PC-9 (cell line): Measurements from ENCODE around the gene AP2S1. TPM values are rescaled to one million over a fixed set of nuclear protein-coding genes. Genes with fewer than 3 reads are reported as not detected.
A peak's percentile ranks its signal among the peaks of the same experiment; 100 is the strongest.

ENCODE experiments used
- BruUV-seq: library from RNA; stranded (reverse); fragments of 400-500 nt; replicated peaks from 2 replicates; lab custom pipeline; 2021; lab: Mats Ljungman, UMichigan
- CTCF ChIA-PET: fragments of 300-600 bp; sonication (Branson Sonifier 250); formaldehyde crosslinking; loops from one replicate; lab custom pipeline; 2022; ENCODE audit warnings: antibody characterized with exemption; lab: Charles Lee
- POLR2A ChIA-PET: fragments of 300-600 bp; sonication (Branson Sonifier 250); formaldehyde crosslinking; loops from one replicate; lab custom pipeline; 2022; ENCODE audit warnings: antibody characterized with exemption; ENCODE audit not compliant: unreplicated experiment; lab: Charles Lee
- DNase-seq, 2 experiments: peaks; one replicate each; pipeline versions ENCODE4 v3.0.0 to v3.0.0-alpha.2; 2015 to 2022; ENCODE audit warnings: mixed read lengths in 1 of 2
- H2AFZ ChIP-seq: fragments of 200-600 bp; sonication (generic); 2 replicates; pipeline ENCODE4 v1.8.1; 2017; ENCODE audit warnings: antibody characterized with exemption
- H3F3A ChIP-seq: fragments of 200-600 bp; sonication (generic); 2 replicates; pipeline ENCODE4 v1.8.1; 2017; ENCODE audit warnings: antibody characterized with exemption, mild to moderate bottlenecking, low read depth; ENCODE audit not compliant: insufficient read depth
- H3K27ac ChIP-seq: fragments of 200-600 bp; sonication (generic); 2 replicates; pipeline ENCODE4 v1.6.1; 2016; ENCODE audit warnings: mixed run types
- H3K27me3 ChIP-seq: fragments of 200-600 bp; sonication (generic); 2 replicates; pipeline ENCODE4 v1.6.1; 2016; ENCODE audit warnings: low read depth, mixed run types; ENCODE audit not compliant: insufficient read depth
- H3K36me3 ChIP-seq: fragments of 200-600 bp; sonication (generic); 2 replicates; pipeline ENCODE4 v1.6.1; 2016; ENCODE audit warnings: low read depth, mixed run types
- H3K4me1 ChIP-seq: fragments of 200-600 bp; sonication (generic); replicated peaks from 2 replicates; pipeline ENCODE4 v1.6.1; 2016; ENCODE audit warnings: mixed run types; ENCODE audit not compliant: insufficient read depth
- H3K4me2 ChIP-seq: fragments of 200-600 bp; sonication (generic); 2 replicates; pipeline ENCODE4 v1.6.1; 2017; ENCODE audit warnings: mixed run types
- H3K4me3 ChIP-seq: fragments of 200-600 bp; sonication (generic); 2 replicates; pipeline ENCODE4 v1.6.1; 2016; ENCODE audit warnings: mixed run types
- H3K79me2 ChIP-seq: fragments of 200-600 bp; sonication (generic); 2 replicates; pipeline ENCODE4 v1.6.1; 2017; ENCODE audit warnings: low read depth, mixed run types
- H3K9me2 ChIP-seq: fragments of 200-600 bp; sonication (generic); 2 replicates; pipeline ENCODE4 v1.8.1; 2017; ENCODE audit warnings: mild to moderate bottlenecking; ENCODE audit not compliant: insufficient read depth
- H3K9me3 ChIP-seq: fragments of 200-600 bp; sonication (generic); 2 replicates; pipeline ENCODE4 v1.8.1; 2016; ENCODE audit warnings: low read depth; ENCODE audit not compliant: insufficient read depth
- H4K20me1 ChIP-seq: fragments of 200-600 bp; sonication (generic); 2 replicates; pipeline ENCODE4 v1.8.1; 2017; ENCODE audit not compliant: insufficient read depth
- EZH2 ChIP-seq: fragments of 200-600 bp; sonication (generic); IDR thresholded peaks from 2 replicates; pipeline ENCODE4 v1.8.0; 2017; ENCODE audit warnings: antibody characterized with exemption, low read depth
- intact Hi-C: fragments of 100-400 bp; cut with micrococcal nuclease; formaldehyde crosslinking; loops from one replicate; pipeline ENCODE4 v1.10.0; 2022; ENCODE audit not compliant: unreplicated experiment
- total RNA-seq: library from RNA; stranded (reverse); gene quantifications from 2 replicates; pipeline ENCODE4 v1.2.3, GENCODE V29; 2021
- TF ChIP-seq, protein P1 (sequence below): fragments of 200-600 bp; sonication (generic); conservative IDR thresholded peaks from 2 replicates; pipeline ENCODE4 v1.6.1; 2017; ENCODE audit warnings: mixed run types, antibody characterized with exemption, mild to moderate bottlenecking, moderate library complexity

The AP2S1 gene
- total RNA-seq, 1 experiment from 2014 or later, result 332 TPM

DNA sequence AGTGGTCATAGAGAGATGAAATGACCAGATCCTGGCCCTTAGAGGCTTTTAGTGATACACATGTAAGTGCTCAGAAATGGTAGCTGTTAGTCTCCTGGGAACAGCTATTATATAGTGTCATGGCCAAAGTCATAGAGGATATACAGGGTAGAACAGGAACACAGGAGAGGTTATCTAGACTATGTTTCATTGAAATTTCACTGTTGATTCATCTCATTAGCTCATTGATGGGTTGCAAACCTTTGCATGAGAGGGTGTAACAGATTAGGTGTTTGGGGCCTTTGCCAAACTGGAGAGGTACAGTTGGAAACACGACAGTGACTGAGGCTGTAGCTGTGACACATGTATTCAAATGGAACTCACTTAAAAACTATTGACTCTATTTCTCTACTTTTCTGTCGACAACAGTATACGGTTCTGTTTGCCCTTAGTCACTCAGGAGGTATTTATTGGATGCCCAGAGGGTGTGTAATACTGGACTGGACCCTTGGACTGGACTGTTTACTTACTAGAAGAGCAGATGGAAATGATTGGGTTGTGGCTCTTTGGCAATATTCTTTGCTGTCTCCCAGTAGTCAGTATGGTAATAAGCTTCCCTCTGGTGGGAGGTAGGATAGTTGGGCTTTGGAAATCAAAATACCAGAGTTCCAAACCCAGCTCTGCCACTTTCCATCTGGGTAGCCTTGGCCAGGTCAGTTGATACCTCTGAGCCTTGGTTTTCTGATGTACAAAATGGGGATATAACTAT is 40.0 kb upstream of the AP2S1 start:
- peak overlapping the region; percentile 80 for H3K27ac ChIP-seq
- H3F3A ChIP-seq, result peaks cover 53% of the 10 kb centered on the region
- TF ChIP-seq, protein P1, sequence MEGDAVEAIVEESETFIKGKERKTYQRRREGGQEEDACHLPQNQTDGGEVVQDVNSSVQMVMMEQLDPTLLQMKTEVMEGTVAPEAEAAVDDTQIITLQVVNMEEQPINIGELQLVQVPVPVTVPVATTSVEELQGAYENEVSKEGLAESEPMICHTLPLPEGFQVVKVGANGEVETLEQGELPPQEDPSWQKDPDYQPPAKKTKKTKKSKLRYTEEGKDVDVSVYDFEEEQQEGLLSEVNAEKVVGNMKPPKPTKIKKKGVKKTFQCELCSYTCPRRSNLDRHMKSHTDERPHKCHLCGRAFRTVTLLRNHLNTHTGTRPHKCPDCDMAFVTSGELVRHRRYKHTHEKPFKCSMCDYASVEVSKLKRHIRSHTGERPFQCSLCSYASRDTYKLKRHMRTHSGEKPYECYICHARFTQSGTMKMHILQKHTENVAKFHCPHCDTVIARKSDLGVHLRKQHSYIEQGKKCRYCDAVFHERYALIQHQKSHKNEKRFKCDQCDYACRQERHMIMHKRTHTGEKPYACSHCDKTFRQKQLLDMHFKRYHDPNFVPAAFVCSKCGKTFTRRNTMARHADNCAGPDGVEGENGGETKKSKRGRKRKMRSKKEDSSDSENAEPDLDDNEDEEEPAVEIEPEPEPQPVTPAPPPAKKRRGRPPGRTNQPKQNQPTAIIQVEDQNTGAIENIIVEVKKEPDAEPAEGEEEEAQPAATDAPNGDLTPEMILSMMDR, result no peak
- TF ChIP-seq EZH2, result no peak
- no peak overlapping the region for H2AFZ ChIP-seq
- H3K4me2 ChIP-seq, result peak overlapping the region; percentile 41
- peaks cover 71% of the 10 kb centered on the region for H3K4me1 ChIP-seq
- H4K20me1 ChIP-seq, result no peaks in the 10 kb centered on the region
- no TSS peak for BruUV-seq
- DNase-seq, result peak in 1 of 2 experiments; percentile 97
- peaks cover 94% of the 10 kb centered on the region for H3K79me2 ChIP-seq
- H3K36me3 ChIP-seq, result peaks cover 6% of the 10 kb centered on the region; the same call in 1 of the 2 replicates
- no peaks in the 10 kb centered on the region for H3K9me2 ChIP-seq
- ChIA-PET POLR2A (interaction anchor here (0.6 to 0.8 kb wide), 4 partner anchors 16 to 384 kb away, joined by 3 to 11 read pairs (median 7); partner anchors contain the start of gene INAFM1), CTCF (interaction anchor here (0.6 to 0.9 kb wide), 3 partner anchors 27 to 218 kb away, joined by 3 to 6 read pairs (median 3); no protein-coding TSS in a partner anchor)
- H3K27me3 ChIP-seq, result no peaks in the 10 kb centered on the region
- no peaks in the 10 kb centered on the region for H3K9me3 ChIP-seq
- H3K4me3 ChIP-seq, result 0 out of 2 replicates have a peak overlapping the region, but pooled peaks have one; percentile 4
- intact Hi-C loops, result no loop called here

DNA sequence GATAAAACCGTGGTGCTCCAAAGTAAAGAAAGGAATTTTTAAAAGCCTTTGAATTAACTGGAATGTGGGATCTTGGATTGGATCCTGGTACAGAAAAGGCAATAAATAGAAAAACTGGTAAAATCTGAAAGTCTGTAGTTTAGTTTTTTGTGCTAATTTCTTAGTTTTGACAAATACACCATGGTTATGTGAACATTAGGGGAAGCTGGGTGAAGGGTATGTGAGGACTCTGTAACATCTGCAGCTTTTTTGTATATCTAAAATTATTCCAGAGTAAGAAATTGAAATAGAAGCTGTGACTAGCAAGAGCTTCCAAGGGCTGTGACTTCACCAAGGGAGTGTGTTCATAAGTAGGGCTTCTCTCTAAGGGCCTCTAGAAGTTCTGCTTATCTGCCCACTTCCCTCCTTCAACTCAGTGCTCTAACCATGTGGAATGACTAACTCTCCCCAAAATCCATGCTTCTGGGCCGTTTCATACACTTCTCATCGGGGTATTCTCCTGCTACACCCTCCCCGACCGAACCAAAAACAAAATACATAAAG is 36.7 kb upstream of the AP2S1 start:
- no peak overlapping the region for H3K4me2 ChIP-seq

More for the DNA sequence above, 36.7 kb upstream of the AP2S1 start:
- H3K9me3 ChIP-seq, result no peaks in the 10 kb centered on the region
- peaks cover 52% of the 10 kb centered on the region for H3K4me1 ChIP-seq
- no peak for TF ChIP-seq EZH2
- TF ChIP-seq, protein P1, result no peak
- peaks cover 49% of the 10 kb centered on the region for H3F3A ChIP-seq
- CTCF ChIA-PET, result interaction anchor here (0.6 kb wide), 1 partner anchor 80 kb away, joined by 3 read pairs; no protein-coding TSS in a partner anchor
- H3K27ac ChIP-seq, result peak overlapping the region; percentile 22
- H3K27me3 ChIP-seq, result no peaks in the 10 kb centered on the region
- H3K4me3 ChIP-seq, result no peak overlapping the region
- H4K20me1 ChIP-seq, result no peaks in the 10 kb centered on the region
- H3K36me3 ChIP-seq, result 0 out of 2 replicates have a peak, but pooled peaks cover 2% of the 10 kb centered on the region
- no peaks in the 10 kb centered on the region for H3K9me2 ChIP-seq
- POLR2A ChIA-PET, result no interaction called here
- no TSS peak for BruUV-seq
- no peak overlapping the region for H2AFZ ChIP-seq
- intact Hi-C loops, result no loop called here
- DNase-seq, result no peak
- H3K79me2 ChIP-seq, result peaks cover 94% of the 10 kb centered on the region
